Activated CD4-positive, alpha-beta T cell treated with anti-CD3 and anti-CD28 coated beads, Interleukin-2, amount 50 U/mL, for 48 hours (primary cell): Measurements from ENCODE around the gene C10orf67.
"Not testable (repeated sequence)": the region's sequence is repeated elsewhere in the genome, so short reads cannot be mapped to it uniquely, and the experiment has no call there.

ENCODE experiments used
- DNase-seq, 2 experiments: peaks; one replicate each; pipeline ENCODE4 v3.0.0-alpha.2; 2020

Gene C10orf67

DNA sequence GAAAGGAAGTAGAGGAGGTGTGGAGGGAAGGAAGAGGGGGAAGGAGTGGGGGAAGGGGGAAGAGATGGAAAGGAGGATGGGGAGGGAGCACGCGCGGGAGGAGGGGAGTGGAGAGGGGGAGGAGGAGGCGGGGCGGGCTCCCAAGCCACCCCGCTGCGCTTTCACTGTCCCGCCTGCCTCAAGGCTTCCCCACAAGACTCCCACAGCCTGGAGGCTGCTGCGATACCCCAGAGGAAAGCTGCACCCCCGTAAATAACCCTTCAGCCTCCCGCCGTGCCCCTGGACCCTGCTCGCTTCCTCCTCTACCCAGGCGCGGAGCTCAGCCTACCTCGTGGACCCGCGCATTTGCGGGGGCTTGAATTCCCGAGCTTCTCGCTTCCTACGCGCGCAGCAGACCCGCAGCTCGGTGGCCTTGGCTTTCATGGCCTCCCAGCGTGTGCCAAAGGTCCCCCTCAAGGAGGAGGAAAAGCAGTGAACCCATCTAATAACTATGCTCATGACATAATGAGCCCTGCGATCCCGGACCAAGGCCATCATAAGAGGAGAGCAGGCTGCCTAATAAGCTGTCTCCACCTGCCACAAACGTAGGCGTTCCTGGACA, at the start of gene C10orf67:
Gene C10orf67, minus strand, starts transcription at position 557 of the 601 bp plus-strand sequence. Its CDS starts 23 bp downstream, at position 534.
- peak; percentile 28 to 46 for DNase-seq

DNA sequence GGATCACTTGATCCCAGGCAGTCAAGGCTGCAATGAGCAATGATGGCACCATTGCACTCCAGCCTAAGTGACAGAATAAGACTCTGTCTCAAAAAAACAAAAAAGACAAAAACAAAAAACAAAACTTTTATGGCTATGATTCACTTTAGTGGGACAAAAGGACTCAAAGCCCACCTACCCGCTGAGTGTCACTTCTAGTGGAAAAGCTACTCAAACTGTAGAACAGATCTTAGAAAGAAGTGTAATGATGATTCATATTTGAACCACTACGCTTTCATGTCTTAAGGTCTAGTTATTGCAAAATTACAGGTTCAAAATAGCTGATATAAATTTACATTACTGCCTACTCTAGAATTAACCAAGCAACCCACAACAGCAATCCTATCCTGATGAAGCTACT, 47.2 kb upstream of the C10orf67 start:
- DNase-seq: peak; percentile 13 to 27

- DNase-seq: no peak
Observed at GRCh38 chr10:23390809-23391208, 46.2 kb upstream of the C10orf67 start.

- DNase-seq: not testable (repeated sequence)
Observed at GRCh38 chr10:23390408-23390807, 45.8 kb upstream of the C10orf67 start.

DNA sequence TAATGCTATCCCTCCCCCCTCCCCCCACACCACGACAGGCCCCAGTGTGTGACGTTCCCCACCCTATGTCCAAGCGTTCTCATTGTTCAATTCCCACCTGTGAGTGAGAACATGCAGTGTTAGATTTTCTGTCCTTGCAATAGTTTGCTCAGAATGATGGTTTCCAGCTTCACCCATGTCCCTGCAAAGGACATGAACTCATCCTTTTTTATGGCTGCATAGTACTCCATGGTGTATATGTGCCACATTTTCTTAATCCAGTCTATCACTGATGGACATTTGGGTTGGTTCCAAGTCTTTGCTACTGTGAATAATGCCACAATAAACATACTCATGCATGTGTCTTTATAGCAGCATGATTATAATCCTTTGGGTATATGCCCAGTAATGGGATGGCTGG, 42.9 kb upstream of the C10orf67 start:
- DNase-seq: not testable (repeated sequence)

- DNase-seq: no peak
Observed at GRCh38 chr10:23386052-23386451, 41.5 kb upstream of the C10orf67 start.

- no peak for DNase-seq
Observed at GRCh38 chr10:23384364-23384763, 39.8 kb upstream of the C10orf67 start.

- DNase-seq: no peak
Observed at GRCh38 chr10:23383637-23384036, 39.0 kb upstream of the C10orf67 start.

GRCh38 chr10:23381298-23382040, 36.9 kb upstream of the C10orf67 start:
- DNase-seq: no peak

GRCh38 chr10:23379686-23380085, 35.1 kb upstream of the C10orf67 start:
- no peak for DNase-seq

- DNase-seq: no peak
Observed at GRCh38 chr10:23376229-23376655, 31.6 kb upstream of the C10orf67 start.

- DNase-seq: no peak
Observed at GRCh38 chr10:23375366-23375765, 30.8 kb upstream of the C10orf67 start.

DNA sequence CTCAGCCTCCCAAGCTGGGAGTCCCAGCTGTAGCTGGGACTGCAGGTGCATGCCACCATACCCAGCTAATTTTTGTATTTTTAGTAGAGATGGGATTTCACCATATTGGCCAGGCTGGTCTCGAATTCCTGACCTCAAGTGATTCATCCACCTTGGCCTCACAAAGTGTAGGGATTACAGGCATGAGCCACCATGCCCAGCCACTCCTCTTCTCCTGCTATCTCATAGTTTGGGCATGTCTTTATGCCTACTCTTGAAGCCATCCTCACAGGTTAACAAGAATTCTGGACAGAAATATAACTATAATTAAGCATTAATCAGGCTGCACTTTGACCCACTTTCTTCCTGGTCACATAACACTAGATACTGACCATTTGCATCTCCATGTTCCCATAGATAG, 28.6 kb upstream of the C10orf67 start:
- no peak for DNase-seq

GRCh38 chr10:23371073-23371472, 26.5 kb upstream of the C10orf67 start:
- no peak for DNase-seq

DNA sequence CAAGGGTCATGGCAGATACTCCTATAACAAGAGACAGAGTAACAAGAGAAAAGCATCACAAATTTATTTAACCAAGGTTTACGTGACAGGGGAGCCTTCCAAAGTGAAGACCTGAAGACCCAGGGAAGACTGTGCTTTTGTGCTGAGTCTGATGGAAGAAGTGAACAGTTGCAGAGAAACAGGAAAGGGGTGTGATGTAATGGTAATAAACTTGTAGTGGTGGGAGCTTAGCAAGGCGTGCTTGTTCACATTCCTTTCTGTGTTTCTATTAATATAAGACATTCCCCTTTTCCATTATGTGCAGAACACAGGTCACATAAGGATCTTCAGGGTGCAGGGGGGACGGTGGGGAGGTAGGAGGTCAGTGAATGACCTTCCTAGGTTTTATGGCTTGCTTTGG, 25.5 kb upstream of the C10orf67 start:
- no peak for DNase-seq

- no peak for DNase-seq
Observed at GRCh38 chr10:23368816-23369640, 24.4 kb upstream of the C10orf67 start.

- no peak for DNase-seq
Observed at GRCh38 chr10:23367896-23368595, 23.4 kb upstream of the C10orf67 start.

DNA sequence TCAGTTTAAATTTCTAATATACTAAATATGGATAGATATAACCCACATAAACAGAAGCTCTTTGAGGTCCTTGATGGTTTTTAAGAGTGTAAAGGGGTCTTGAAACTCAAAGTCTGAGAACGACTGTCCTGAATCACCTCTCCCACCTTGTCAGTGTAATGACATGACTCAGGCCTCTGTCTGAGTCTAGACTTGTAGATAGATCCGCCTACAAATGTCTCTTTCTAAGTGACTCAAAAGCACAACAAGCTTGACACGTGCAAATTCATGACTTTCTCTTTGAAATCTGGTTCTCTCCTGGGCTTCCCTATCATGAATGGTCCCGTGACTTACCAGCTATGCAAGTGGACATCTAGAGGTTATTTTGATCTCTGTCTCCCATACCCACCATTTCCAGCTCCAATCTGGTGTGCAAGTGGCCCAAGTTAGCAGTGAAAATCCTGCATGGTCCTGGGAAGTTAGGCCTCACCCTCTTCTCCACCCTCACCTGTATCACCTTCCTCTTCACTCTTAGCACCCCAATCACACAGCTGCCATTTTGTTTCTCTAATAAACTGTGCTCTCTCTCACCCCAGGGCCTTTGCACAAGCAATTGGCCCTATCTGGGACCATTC, 20.9 kb upstream of the C10orf67 start:
- DNase-seq: not testable (repeated sequence)

- DNase-seq: peak in 1 of 2 experiments; percentile 45
Observed at GRCh38 chr10:23364378-23364777, 19.8 kb upstream of the C10orf67 start.

DNA sequence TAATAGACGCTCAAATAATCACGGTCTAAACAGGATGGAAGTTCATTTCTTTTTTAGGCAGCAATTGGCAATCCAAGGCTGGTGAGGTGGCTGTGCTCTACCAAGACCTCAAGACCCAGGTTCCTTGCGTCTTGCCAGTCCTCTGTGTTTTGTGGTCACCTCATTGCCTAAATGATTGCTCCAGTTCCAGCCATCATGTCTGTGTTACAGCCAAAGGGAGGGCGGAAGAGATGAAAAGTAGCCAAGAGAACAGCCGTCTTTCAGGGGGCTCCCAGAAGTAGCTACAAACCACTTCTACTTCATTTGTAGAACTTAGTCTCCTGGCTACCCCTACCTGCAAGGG, 19.2 kb upstream of the C10orf67 start:
- DNase-seq: no peak

DNA sequence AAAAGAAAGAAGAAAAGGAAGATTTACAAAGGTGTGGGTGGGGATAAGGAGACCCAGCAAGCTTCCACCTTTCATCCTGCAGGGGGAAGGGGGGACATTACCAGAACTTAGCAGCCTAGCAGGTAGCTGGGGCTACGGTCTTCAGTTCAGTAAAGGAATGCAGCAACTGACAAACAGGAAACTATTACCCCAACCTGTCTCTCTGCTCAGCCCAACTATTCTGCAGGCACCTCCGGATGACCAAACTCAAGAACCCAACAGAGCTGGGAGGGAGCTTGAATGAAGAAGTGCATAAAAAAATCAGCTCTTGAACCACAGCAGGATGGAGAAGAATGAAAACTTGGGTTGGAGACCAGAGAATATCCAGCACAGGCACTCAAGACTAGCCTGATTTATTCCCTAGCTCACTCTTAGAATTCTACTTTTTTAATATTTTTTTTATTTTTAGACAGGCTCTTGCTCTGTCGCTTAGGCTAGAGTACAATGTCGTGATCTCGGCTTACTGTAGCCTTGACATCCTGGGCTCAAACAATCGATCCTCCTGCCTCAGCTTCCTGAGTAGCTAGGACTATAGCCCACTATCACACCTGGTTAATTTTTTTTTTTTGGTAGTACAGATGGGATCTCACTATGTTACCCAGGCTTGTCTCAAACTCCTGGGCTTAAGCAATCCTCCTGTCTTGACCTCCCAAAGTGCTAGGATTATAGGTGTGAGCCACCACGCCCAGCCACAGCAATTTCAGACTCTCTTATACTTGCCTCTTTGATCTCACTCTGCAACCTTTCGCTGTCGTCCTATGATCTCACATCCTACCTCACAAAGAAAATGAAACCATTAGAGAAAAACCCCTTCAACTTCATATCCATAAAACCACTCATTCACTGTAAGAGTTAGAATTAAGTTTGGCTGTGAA, 18.5 kb upstream of the C10orf67 start:
- DNase-seq: peak; percentile 45 to 58
